ENCODE measurements around the gene VWA3A. TPM values are rescaled to one million over a fixed set of nuclear protein-coding genes. Genes with fewer than 3 reads are reported as not detected.

The VWA3A gene
- total and polyA plus RNA-seq, 7 experiments from 2014 or later = 0.19 to 0.84 (median 0.32) TPM; not detected in 2

DNA sequence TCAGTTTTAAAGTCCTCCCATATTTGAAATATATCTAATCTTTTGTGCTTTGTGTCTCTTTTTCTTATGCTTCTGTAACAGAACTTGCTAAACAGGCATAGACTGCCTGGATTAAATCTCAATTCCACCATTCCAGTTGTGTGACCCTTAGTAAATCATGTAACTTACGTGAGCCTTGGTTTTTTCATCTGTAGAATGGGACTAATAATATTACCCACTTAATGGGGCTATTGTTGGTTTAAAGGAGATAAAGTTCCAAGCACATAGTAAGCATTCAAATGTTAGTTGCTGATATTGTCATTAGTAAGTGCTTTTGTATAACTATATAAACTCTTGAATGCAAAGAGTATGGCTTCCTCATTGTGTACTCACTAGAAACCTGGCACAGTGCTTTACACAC is 5.9 kb upstream of the VWA3A start:
- Mint-ChIP-seq H3K36me3 (peaks cover 5 to 25% (median 8%) of the 10 kb centered on the region in 5 donors), H3K27me3 (no peaks in the 10 kb centered on the region), H3K9me3 (no peaks in the 10 kb centered on the region), H3K4me3 (no peak overlapping the region), H3K27ac (peak overlapping the region in 1 of 9 donors; percentile 57), H3K4me1 (peaks cover 0 to 2% (median 0%) of the 10 kb centered on the region in 7 donors)
- CTCF ChIA-PET = no interaction called here
- Histone ChIP-seq H3K27ac (ENCODE audit: low read depth, low read length) (no peak overlapping the region), H3K27me3 (ENCODE audit: control insufficient read depth in 2 of 2, insufficient read depth in 2 of 2, low read length in 2 of 2) (no peaks in the 10 kb centered on the region), H3K4me3 (ENCODE audit: low read length) (no peak overlapping the region), H3K4me1 (ENCODE audit: control insufficient read depth in 2 of 2, insufficient read depth in 2 of 2, low read length in 2 of 2) (no peaks in the 10 kb centered on the region), H3K36me3 (ENCODE audit: control insufficient read depth in 2 of 3, insufficient read depth in 3 of 3, low read length in 3 of 3) (peaks cover 0 to 4% (median 3%) of the 10 kb centered on the region in 3 experiments), H3K9me3 (ENCODE audit: control insufficient read depth in 2 of 3, low read length in 3 of 3) (no peaks in the 10 kb centered on the region)
- DNase-seq (no peak), ATAC-seq (no peak)
- POLR2A ChIA-PET = no interaction called here
- intact Hi-C loops (cut with micrococcal nuclease) = no loop called here

GRCh38 chr16:22088642-22089041 is 3.7 kb upstream of the VWA3A start:
- POLR2A ChIA-PET = no interaction called here
- H3K27ac Mint-ChIP-seq = no peak overlapping the region
- H3K4me3 Mint-ChIP-seq = no peak overlapping the region
- Histone ChIP-seq H3K9me3 (ENCODE audit: control insufficient read depth in 2 of 3, low read length in 3 of 3) (no peaks in the 10 kb centered on the region), H3K4me1 (ENCODE audit: control insufficient read depth in 2 of 2, insufficient read depth in 2 of 2, low read length in 2 of 2) (no peaks in the 10 kb centered on the region), H3K36me3 (ENCODE audit: control insufficient read depth in 2 of 3, insufficient read depth in 3 of 3, low read length in 3 of 3) (peaks cover 0 to 4% (median 3%) of the 10 kb centered on the region in 3 experiments), H3K27ac (ENCODE audit: low read depth, low read length) (no peak overlapping the region), H3K27me3 (ENCODE audit: control insufficient read depth in 2 of 2, insufficient read depth in 2 of 2, low read length in 2 of 2) (no peaks in the 10 kb centered on the region), H3K4me3 (ENCODE audit: low read length) (no peak overlapping the region)
- H3K9me3 Mint-ChIP-seq = no peaks in the 10 kb centered on the region
- ATAC-seq (no peak), DNase-seq (no peak)
- H3K36me3 Mint-ChIP-seq = peaks cover 5 to 21% (median 8%) of the 10 kb centered on the region in 5 donors
- intact Hi-C loops (cut with micrococcal nuclease) = no loop called here
- no peaks in the 10 kb centered on the region for H3K27me3 Mint-ChIP-seq
- CTCF ChIA-PET = no interaction called here
- peaks cover 0 to 2% (median 0%) of the 10 kb centered on the region in 7 donors for H3K4me1 Mint-ChIP-seq

GRCh38 chr16:22089910-22090309 is 2.4 kb upstream of the VWA3A start:
- no peak for ATAC-seq
- Mint-ChIP-seq H3K27me3 (peaks cover under 1 to 2% (median 1%) of the 10 kb centered on the region in 5 donors), H3K36me3 (peaks cover 4 to 17% (median 8%) of the 10 kb centered on the region in 5 donors), H3K4me1 (peaks cover 0 to under 1% (median 0%) of the 10 kb centered on the region in 7 donors), H3K9me3 (no peaks in the 10 kb centered on the region), H3K27ac (no peak overlapping the region), H3K4me3 (no peak overlapping the region)
- H3K4me1 ChIP-seq (ENCODE audit: control insufficient read depth in 2 of 2, insufficient read depth in 2 of 2, low read length in 2 of 2) = no peaks in the 10 kb centered on the region
- no peaks in the 10 kb centered on the region for H3K9me3 ChIP-seq (ENCODE audit: control insufficient read depth in 2 of 3, low read length in 3 of 3)
- no peaks in the 10 kb centered on the region for H3K27me3 ChIP-seq (ENCODE audit: control insufficient read depth in 2 of 2, insufficient read depth in 2 of 2, low read length in 2 of 2)
- no peak overlapping the region for H3K4me3 ChIP-seq (ENCODE audit: low read length)
- intact Hi-C loops (cut with micrococcal nuclease) = no loop called here
- DNase-seq = no peak
- H3K36me3 ChIP-seq (ENCODE audit: control insufficient read depth in 2 of 3, insufficient read depth in 3 of 3, low read length in 3 of 3) = peaks cover 0 to 3% (median 0%) of the 10 kb centered on the region in 3 experiments
- no peak overlapping the region for H3K27ac ChIP-seq (ENCODE audit: low read depth, low read length)
- CTCF ChIA-PET = interaction anchor here (0.6 to 1.6 kb wide), 4 partner anchors 9 to 1148 kb away, joined by 3 to 6 read pairs (median 4); partner anchors contain the start of gene PDZD9
- POLR2A ChIA-PET = interaction anchor here (1.0 kb wide), 1 partner anchor 11 kb away, joined by 3 read pairs; no protein-coding TSS in a partner anchor

DNA sequence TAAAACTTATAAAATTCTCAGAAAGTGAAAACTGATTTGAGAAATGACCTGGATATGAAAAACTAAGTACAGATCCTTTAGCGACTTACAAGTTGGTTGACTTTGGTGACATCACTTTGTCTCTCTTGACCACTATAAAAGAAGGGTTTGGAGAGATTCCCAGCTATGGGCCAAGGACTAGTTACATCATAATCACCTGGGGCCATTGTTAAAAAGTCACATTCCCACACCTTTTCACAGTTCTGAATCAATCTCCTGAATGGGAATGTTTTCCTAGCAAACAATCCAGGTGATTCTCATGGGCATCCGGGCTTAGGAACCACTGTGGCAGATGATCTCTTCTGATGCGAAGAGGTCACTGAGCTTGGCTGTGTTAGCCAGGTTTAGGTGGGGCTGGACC is 620 bp upstream of the VWA3A start:
- ChIA-PET CTCF (interaction anchor here (0.6 to 1.0 kb wide), 3 partner anchors 14 to 98 kb away, joined by 3 read pairs; no protein-coding TSS in a partner anchor), POLR2A (interaction anchor here (0.6 to 1.1 kb wide), 2 partner anchors 14 to 104 kb away, joined by 3 to 4 read pairs; no protein-coding TSS in a partner anchor)
- H3K27me3 ChIP-seq (ENCODE audit: control insufficient read depth in 2 of 2, insufficient read depth in 2 of 2, low read length in 2 of 2) = no peaks in the 10 kb centered on the region
- no peak overlapping the region for H3K27ac ChIP-seq (ENCODE audit: low read depth, low read length)
- no peak overlapping the region for H3K4me3 ChIP-seq (ENCODE audit: low read length)
- no peak for ATAC-seq
- H3K27ac Mint-ChIP-seq = no peak overlapping the region
- no peaks in the 10 kb centered on the region for H3K36me3 ChIP-seq (ENCODE audit: control insufficient read depth in 2 of 3, insufficient read depth in 3 of 3, low read length in 3 of 3)
- H3K9me3 Mint-ChIP-seq = no peaks in the 10 kb centered on the region
- no peaks in the 10 kb centered on the region for H3K9me3 ChIP-seq (ENCODE audit: control insufficient read depth in 2 of 3, low read length in 3 of 3)
- no peaks in the 10 kb centered on the region for H3K4me1 ChIP-seq (ENCODE audit: control insufficient read depth in 2 of 2, insufficient read depth in 2 of 2, low read length in 2 of 2)
- peaks cover 0 to 4% (median 0%) of the 10 kb centered on the region in 5 donors for H3K36me3 Mint-ChIP-seq
- peaks cover 5 to 9% (median 6%) of the 10 kb centered on the region in 5 donors for H3K27me3 Mint-ChIP-seq
- H3K4me1 Mint-ChIP-seq = no peaks in the 10 kb centered on the region
- intact Hi-C loops (cut with micrococcal nuclease) = no loop called here
- no peak for DNase-seq
- H3K4me3 Mint-ChIP-seq = no peak overlapping the region

DNA sequence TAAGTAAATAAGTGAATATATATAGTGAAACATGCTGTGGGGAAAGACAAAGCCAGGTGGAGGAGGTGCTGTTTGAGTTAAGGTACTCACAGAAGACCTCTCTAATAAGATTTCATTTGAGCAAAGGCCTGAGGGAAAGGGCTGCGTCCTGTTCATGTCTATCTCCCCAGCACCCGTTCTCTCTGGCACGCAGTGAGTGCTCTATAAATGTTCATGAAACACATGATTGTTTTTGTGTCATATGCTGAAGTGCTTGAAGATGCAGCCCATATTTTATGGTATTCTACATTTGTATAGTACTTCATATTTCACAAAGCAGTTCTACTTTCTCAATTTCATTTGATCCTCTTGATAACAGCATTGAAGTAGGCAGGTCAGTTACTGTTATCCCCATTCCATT is 990 bp downstream of the VWA3A start:
- ChIA-PET CTCF (no interaction called here), POLR2A (no interaction called here)
- Histone ChIP-seq H3K27ac (ENCODE audit: low read depth, low read length) (no peak overlapping the region), H3K27me3 (ENCODE audit: control insufficient read depth in 2 of 2, insufficient read depth in 2 of 2, low read length in 2 of 2) (no peaks in the 10 kb centered on the region), H3K36me3 (ENCODE audit: control insufficient read depth in 2 of 3, insufficient read depth in 3 of 3, low read length in 3 of 3) (no peaks in the 10 kb centered on the region), H3K4me3 (ENCODE audit: low read length) (no peak overlapping the region), H3K4me1 (ENCODE audit: control insufficient read depth in 2 of 2, insufficient read depth in 2 of 2, low read length in 2 of 2) (no peaks in the 10 kb centered on the region), H3K9me3 (ENCODE audit: control insufficient read depth in 2 of 3, low read length in 3 of 3) (no peaks in the 10 kb centered on the region)
- DNase-seq (no peak), ATAC-seq (no peak)
- H3K36me3 Mint-ChIP-seq = peaks cover 0 to 4% (median 0%) of the 10 kb centered on the region in 5 donors
- peaks cover 9 to 17% (median 16%) of the 10 kb centered on the region in 5 donors for H3K27me3 Mint-ChIP-seq
- H3K9me3 Mint-ChIP-seq = no peaks in the 10 kb centered on the region
- no peak overlapping the region for H3K27ac Mint-ChIP-seq
- peaks cover 0 to under 1% (median 0%) of the 10 kb centered on the region in 7 donors for H3K4me1 Mint-ChIP-seq
- H3K4me3 Mint-ChIP-seq = no peak overlapping the region
- intact Hi-C loops (cut with micrococcal nuclease) = no loop called here

GRCh38 chr16:22093996-22094395 is 1.7 kb downstream of the VWA3A start:
- Histone ChIP-seq H3K4me1 (ENCODE audit: control insufficient read depth in 2 of 2, insufficient read depth in 2 of 2, low read length in 2 of 2) (no peaks in the 10 kb centered on the region), H3K36me3 (ENCODE audit: control insufficient read depth in 2 of 3, insufficient read depth in 3 of 3, low read length in 3 of 3) (no peaks in the 10 kb centered on the region), H3K27me3 (ENCODE audit: control insufficient read depth in 2 of 2, insufficient read depth in 2 of 2, low read length in 2 of 2) (no peaks in the 10 kb centered on the region), H3K9me3 (ENCODE audit: control insufficient read depth in 2 of 3, low read length in 3 of 3) (no peaks in the 10 kb centered on the region), H3K27ac (ENCODE audit: low read depth, low read length) (no peak overlapping the region), H3K4me3 (ENCODE audit: low read length) (no peak overlapping the region)
- Mint-ChIP-seq H3K36me3 (peaks cover 0 to 4% (median 0%) of the 10 kb centered on the region in 5 donors), H3K27me3 (peaks cover 9 to 20% (median 17%) of the 10 kb centered on the region in 5 donors), H3K4me1 (peaks cover 0 to 3% (median 0%) of the 10 kb centered on the region in 7 donors), H3K9me3 (no peaks in the 10 kb centered on the region), H3K27ac (no peak overlapping the region), H3K4me3 (no peak overlapping the region)
- ChIA-PET POLR2A (no interaction called here), CTCF (no interaction called here)
- intact Hi-C loops (cut with micrococcal nuclease) = no loop called here
- DNase-seq (no peak), ATAC-seq (no peak)

Data from naive thymus-derived CD4-positive, alpha-beta T cell (primary cell).